ENCODE results near the gene SIDT1. TPM values are rescaled to one million over a fixed set of nuclear protein-coding genes. Genes with fewer than 3 reads are reported as not detected.

SIDT1 gene
- 0.19 to 0.64 TPM (median 0.48 TPM) in 5 replicates for total RNA-seq (2022; extraction: Qiagen RNA extraction; ENCODE audit: low read depth)

DNA sequence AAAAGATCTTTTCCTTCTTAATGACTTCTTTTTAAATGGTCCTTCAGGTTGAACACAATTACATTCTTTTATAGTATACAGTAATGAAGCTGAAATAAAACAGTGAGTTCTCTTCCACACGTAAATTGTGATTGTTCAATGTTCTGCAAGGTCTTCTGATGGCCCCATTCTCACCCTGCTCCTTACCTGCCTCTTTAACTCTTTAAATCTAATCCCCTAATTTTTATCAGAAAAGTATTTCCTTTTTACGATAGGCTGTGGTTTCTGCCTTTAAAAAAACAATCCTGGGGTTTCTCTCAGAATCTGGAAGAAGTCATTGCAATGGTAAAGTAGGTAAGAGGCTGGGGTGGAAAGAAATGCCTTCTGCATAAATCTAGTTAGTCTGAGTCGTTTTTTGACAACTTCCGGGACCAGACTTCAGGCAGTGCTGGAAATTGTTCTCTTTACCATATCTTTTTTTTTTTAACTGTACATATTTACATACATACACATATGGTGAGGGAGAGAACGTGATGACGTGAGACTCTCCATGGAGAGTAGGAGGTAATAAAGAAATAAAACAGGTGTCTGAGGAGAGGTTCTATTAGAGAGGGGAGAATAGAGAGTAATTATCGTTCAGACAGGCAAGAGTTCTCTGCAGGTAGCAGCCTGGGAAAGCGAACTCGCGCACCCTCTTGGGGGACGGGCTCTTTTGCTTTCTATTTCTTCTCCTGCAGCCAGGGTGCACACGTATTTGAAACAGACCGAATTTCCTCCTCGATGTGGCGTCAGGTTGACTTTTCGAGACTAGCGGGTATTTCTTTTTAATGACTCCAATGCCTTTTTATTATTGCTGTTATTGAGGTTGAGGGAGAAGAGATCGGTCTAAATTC is at the start of gene SIDT1:
Gene SIDT1, plus strand, starts transcription at position 730 of the 872 bp plus-strand sequence. CDS start 467 bp downstream, outside the sequence.

Other genes with a start within 250 kb of the SIDT1 start
- gene CFAP44, start 91.1 kb upstream of the SIDT1 start, total RNA-seq (2022; extraction: Qiagen RNA extraction; ENCODE audit: low read depth), result 0.73 to 2.6 TPM (median 1.9 TPM) in 5 replicates
- 4.1 to 9.9 TPM (median 9.4 TPM) in 5 replicates for gene SPICE1, start 17.4 kb upstream of the SIDT1 start, total RNA-seq (2022; extraction: Qiagen RNA extraction; ENCODE audit: low read depth)
- 2.2 to 3.8 TPM (median 2.8 TPM) in 5 replicates for gene USF3, start 164.1 kb downstream of the SIDT1 start, total RNA-seq (2022; extraction: Qiagen RNA extraction; ENCODE audit: low read depth)
- 168 to 192 TPM (median 186 TPM) in 5 replicates for gene NAA50, start 213.7 kb downstream of the SIDT1 start, total RNA-seq (2022; extraction: Qiagen RNA extraction; ENCODE audit: low read depth)
- 18.8 to 22.5 TPM (median 22.2 TPM) in 5 replicates for gene ATP6V1A, start 214.5 kb downstream of the SIDT1 start, total RNA-seq (2022; extraction: Qiagen RNA extraction; ENCODE audit: low read depth)